SJCRH30 (cell line): ENCODE results near the gene HSPA2. TPM values are rescaled to one million over a fixed set of nuclear protein-coding genes. Genes with fewer than 3 reads are reported as not detected.

ENCODE experiments used
- total RNA-seq: library from RNA; depleted of rRNA; stranded (reverse); fragments of >200 nt; shearing (Covaris generic); gene quantifications from 2 replicates; pipeline ENCODE4 v1.2.3, GENCODE V29; 2014; rRNA removed

HSPA2 gene
- total RNA-seq, 1 experiment from 2014 or later, result 1.9 TPM

Other genes starting within 250 kb of the HSPA2 start
- 11.8 and 12.1 TPM in 2 replicates for gene ESR2, start 246.4 kb upstream of the HSPA2 start, total RNA-seq
- gene MTHFD1, start 152.4 kb upstream of the HSPA2 start, total RNA-seq, result 104 and 109 TPM in 2 replicates
- gene AKAP5, start 75.2 kb upstream of the HSPA2 start, total RNA-seq, result 2.4 and 2.5 TPM in 2 replicates
- gene ZBTB25, start 36.9 kb upstream of the HSPA2 start, total RNA-seq, result 4.8 and 7.0 TPM in 2 replicates
- gene ZBTB1, start 36.0 kb upstream of the HSPA2 start, total RNA-seq, result 30.1 and 37.3 TPM in 2 replicates
- gene PPP1R36, start 9.2 kb downstream of the HSPA2 start, total RNA-seq, result 0.24 and 0.56 TPM in 2 replicates
- 20.9 and 22.4 TPM in 2 replicates for gene PLEKHG3, start 163.7 kb downstream of the HSPA2 start, total RNA-seq